GM23338 (cell line): ENCODE measurements around the gene EYS. TPM values are rescaled to one million over a fixed set of nuclear protein-coding genes. Genes with fewer than 3 reads are reported as not detected.

ENCODE experiments used
- ATAC-seq: fragments of 200-7000 bp; cut with Tn5 transposase; 3 replicates; pipeline ENCODE4 v1.9.1; 2020
- DNase-seq: peaks from one replicate; pipeline ENCODE4 v3.0.0-alpha.2; 2015; ENCODE audit warnings: low spot score
- H2AFZ ChIP-seq: fragments of 200-600 bp; sonication (generic); 2 replicates; pipeline ENCODE4 v1.8.0; 2016; ENCODE audit warnings: antibody characterized with exemption, mild to moderate bottlenecking, moderate library complexity
- H3F3A ChIP-seq: fragments of 200-600 bp; sonication (generic); replicated peaks from 2 replicates; pipeline ENCODE4 v1.8.0; 2017; ENCODE audit warnings: antibody characterized with exemption, mixed run types, low read depth
- H3K27ac ChIP-seq: fragments of 200-600 bp; sonication (generic); 2 replicates; pipeline ENCODE4 v1.6.1; 2016; ENCODE audit warnings: low read depth
- H3K27me3 ChIP-seq: fragments of 200-600 bp; sonication (generic); 2 replicates; pipeline ENCODE4 v1.8.0; 2016; ENCODE audit warnings: mild to moderate bottlenecking, mixed run types, moderate library complexity; ENCODE audit not compliant: insufficient read depth
- H3K36me3 ChIP-seq: fragments of 200-600 bp; sonication (generic); 2 replicates; pipeline ENCODE4 v1.8.0; 2016; ENCODE audit warnings: mild to moderate bottlenecking; ENCODE audit not compliant: insufficient read depth
- H3K4me1 ChIP-seq: fragments of 200-600 bp; sonication (generic); 2 replicates; pipeline ENCODE4 v1.8.0; 2016; ENCODE audit warnings: mild to moderate bottlenecking, moderate library complexity; ENCODE audit not compliant: insufficient read depth
- H3K4me2 ChIP-seq: fragments of 200-600 bp; sonication (generic); 2 replicates; pipeline ENCODE4 v1.7.1; 2017; ENCODE audit warnings: mixed run types
- H3K4me3 ChIP-seq: fragments of 200-600 bp; sonication (generic); 2 replicates; pipeline ENCODE4 v1.6.1; 2016; ENCODE audit warnings: mixed run types
- H3K79me2 ChIP-seq: fragments of 200-600 bp; sonication (generic); replicated peaks from 2 replicates; pipeline ENCODE4 v1.8.0; 2017; ENCODE audit warnings: mild to moderate bottlenecking; ENCODE audit not compliant: insufficient read depth
- H3K9me2 ChIP-seq: fragments of 200-600 bp; sonication (generic); 2 replicates; pipeline ENCODE4 v1.8.0; 2017; ENCODE audit not compliant: insufficient read depth
- H4K20me1 ChIP-seq: fragments of 200-600 bp; sonication (generic); replicated peaks from 2 replicates; pipeline ENCODE4 v1.8.0; 2017; ENCODE audit warnings: mild to moderate bottlenecking; ENCODE audit not compliant: insufficient read depth
- H3K27ac Mint-ChIP-seq: 2 replicates; pipeline ENCODE4 v1.8.0; 2020; ENCODE audit warnings: inconsistent platforms, mild to moderate bottlenecking, moderate library complexity, mixed read lengths
- H3K27me3 Mint-ChIP-seq: 3 replicates; pipeline ENCODE4 v1.8.0; 2022; ENCODE audit warnings: low read depth, mild to moderate bottlenecking, moderate library complexity, mixed read lengths, inconsistent platforms; ENCODE audit not compliant: insufficient read depth, poor library complexity
- H3K36me3 Mint-ChIP-seq: 3 replicates; pipeline ENCODE4 v1.8.0; 2021; ENCODE audit warnings: low read depth, mild to moderate bottlenecking, inconsistent platforms, moderate library complexity, mixed read lengths
- H3K4me1 Mint-ChIP-seq: 3 replicates; pipeline ENCODE4 v1.8.0; 2020; ENCODE audit warnings: mild to moderate bottlenecking, inconsistent platforms, mixed read lengths
- H3K4me3 Mint-ChIP-seq: 3 replicates; pipeline ENCODE4 v1.8.0; 2021; ENCODE audit warnings: moderate library complexity, mild to moderate bottlenecking, inconsistent platforms, mixed read lengths
- H3K9me3 Mint-ChIP-seq: 3 replicates; pipeline ENCODE4 v1.8.0; 2020; ENCODE audit warnings: moderate library complexity, mild to moderate bottlenecking, inconsistent platforms, mixed read lengths
- CREB1 ChIP-seq: fragments of 250-450 bp; sonication (Bioruptor Pico); IDR thresholded peaks from 2 replicates; pipeline ENCODE4 v1.5.0; 2020; ENCODE audit warnings: low read depth, mild to moderate bottlenecking, moderate library complexity
- EZH2phosphoT487 ChIP-seq: fragments of 200-600 bp; sonication (generic); IDR thresholded peaks from one replicate; pipeline ENCODE4 v1.8.1; 2018; ENCODE audit warnings: antibody characterized with exemption; ENCODE audit not compliant: unreplicated experiment
- JUNB ChIP-seq: IDR thresholded peaks from one replicate; pipeline ENCODE4 v1.6.1; 2016; ENCODE audit warnings: antibody characterized with exemption; ENCODE audit not compliant: unreplicated experiment
- POLR2AphosphoS5 ChIP-seq: IDR thresholded peaks from 2 replicates; pipeline ENCODE4 v1.6.1; 2016; ENCODE audit warnings: antibody characterized with exemption, low read depth
- ZNF114 ChIP-seq: fragments of 250-450 bp; sonication (Bioruptor Pico); IDR thresholded peaks from 2 replicates; pipeline ENCODE4 v1.5.0; 2020; ENCODE audit warnings: mild to moderate bottlenecking, moderate library complexity
- polyA plus RNA-seq: library from polyadenylated mRNA; unstranded; fragments of >200 nt; fragmentation: Nextera tagmentation; extraction: Ambion mirVana; gene quantifications from 2 replicates; pipeline ENCODE4 v1.2.1, GENCODE V29; 2016
- total RNA-seq: library from RNA; depleted of rRNA; stranded (reverse); fragments of >200 nt; shearing (Covaris generic); gene quantifications from 2 replicates; pipeline ENCODE4 v1.2.3, GENCODE V29; 2014
- TF ChIP-seq, protein P1 (sequence below): fragments of 250-450 bp; sonication (Bioruptor Pico); IDR thresholded peaks from 2 replicates; pipeline ENCODE4 v1.5.0; 2020; ENCODE audit warnings: mild to moderate bottlenecking, moderate library complexity
- TF ChIP-seq, protein P2 (sequence below): IDR thresholded peaks from 2 replicates; pipeline ENCODE4 v1.6.1; 2016; ENCODE audit warnings: antibody characterized with exemption

EYS gene
- total and polyA plus RNA-seq, 2 experiments from 2014 or later, result 0.38 to 0.52 TPM

DNA sequence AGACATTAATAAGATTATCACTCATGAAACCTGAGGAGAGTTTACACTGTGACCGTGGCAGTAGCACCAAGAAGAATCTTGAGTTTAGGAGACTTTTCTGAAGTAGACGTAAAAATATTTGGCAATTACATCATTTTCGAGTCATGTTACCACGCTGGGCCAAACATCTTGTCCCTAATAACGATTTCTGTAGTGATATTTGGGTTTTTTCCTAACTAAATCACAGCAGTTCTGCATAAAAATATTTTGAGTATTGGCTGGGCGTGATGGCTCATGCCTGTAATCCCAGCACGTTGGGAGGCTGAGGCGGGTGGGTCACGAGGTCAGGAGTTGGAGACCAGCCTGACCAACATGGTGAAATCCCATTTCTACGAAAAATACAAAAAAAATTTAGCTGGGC lies 1809.1 kb downstream of the EYS start (continued):
- no peak for TF ChIP-seq CREB1 (CRISPR knock-in tag)
- TF ChIP-seq, protein P1, sequence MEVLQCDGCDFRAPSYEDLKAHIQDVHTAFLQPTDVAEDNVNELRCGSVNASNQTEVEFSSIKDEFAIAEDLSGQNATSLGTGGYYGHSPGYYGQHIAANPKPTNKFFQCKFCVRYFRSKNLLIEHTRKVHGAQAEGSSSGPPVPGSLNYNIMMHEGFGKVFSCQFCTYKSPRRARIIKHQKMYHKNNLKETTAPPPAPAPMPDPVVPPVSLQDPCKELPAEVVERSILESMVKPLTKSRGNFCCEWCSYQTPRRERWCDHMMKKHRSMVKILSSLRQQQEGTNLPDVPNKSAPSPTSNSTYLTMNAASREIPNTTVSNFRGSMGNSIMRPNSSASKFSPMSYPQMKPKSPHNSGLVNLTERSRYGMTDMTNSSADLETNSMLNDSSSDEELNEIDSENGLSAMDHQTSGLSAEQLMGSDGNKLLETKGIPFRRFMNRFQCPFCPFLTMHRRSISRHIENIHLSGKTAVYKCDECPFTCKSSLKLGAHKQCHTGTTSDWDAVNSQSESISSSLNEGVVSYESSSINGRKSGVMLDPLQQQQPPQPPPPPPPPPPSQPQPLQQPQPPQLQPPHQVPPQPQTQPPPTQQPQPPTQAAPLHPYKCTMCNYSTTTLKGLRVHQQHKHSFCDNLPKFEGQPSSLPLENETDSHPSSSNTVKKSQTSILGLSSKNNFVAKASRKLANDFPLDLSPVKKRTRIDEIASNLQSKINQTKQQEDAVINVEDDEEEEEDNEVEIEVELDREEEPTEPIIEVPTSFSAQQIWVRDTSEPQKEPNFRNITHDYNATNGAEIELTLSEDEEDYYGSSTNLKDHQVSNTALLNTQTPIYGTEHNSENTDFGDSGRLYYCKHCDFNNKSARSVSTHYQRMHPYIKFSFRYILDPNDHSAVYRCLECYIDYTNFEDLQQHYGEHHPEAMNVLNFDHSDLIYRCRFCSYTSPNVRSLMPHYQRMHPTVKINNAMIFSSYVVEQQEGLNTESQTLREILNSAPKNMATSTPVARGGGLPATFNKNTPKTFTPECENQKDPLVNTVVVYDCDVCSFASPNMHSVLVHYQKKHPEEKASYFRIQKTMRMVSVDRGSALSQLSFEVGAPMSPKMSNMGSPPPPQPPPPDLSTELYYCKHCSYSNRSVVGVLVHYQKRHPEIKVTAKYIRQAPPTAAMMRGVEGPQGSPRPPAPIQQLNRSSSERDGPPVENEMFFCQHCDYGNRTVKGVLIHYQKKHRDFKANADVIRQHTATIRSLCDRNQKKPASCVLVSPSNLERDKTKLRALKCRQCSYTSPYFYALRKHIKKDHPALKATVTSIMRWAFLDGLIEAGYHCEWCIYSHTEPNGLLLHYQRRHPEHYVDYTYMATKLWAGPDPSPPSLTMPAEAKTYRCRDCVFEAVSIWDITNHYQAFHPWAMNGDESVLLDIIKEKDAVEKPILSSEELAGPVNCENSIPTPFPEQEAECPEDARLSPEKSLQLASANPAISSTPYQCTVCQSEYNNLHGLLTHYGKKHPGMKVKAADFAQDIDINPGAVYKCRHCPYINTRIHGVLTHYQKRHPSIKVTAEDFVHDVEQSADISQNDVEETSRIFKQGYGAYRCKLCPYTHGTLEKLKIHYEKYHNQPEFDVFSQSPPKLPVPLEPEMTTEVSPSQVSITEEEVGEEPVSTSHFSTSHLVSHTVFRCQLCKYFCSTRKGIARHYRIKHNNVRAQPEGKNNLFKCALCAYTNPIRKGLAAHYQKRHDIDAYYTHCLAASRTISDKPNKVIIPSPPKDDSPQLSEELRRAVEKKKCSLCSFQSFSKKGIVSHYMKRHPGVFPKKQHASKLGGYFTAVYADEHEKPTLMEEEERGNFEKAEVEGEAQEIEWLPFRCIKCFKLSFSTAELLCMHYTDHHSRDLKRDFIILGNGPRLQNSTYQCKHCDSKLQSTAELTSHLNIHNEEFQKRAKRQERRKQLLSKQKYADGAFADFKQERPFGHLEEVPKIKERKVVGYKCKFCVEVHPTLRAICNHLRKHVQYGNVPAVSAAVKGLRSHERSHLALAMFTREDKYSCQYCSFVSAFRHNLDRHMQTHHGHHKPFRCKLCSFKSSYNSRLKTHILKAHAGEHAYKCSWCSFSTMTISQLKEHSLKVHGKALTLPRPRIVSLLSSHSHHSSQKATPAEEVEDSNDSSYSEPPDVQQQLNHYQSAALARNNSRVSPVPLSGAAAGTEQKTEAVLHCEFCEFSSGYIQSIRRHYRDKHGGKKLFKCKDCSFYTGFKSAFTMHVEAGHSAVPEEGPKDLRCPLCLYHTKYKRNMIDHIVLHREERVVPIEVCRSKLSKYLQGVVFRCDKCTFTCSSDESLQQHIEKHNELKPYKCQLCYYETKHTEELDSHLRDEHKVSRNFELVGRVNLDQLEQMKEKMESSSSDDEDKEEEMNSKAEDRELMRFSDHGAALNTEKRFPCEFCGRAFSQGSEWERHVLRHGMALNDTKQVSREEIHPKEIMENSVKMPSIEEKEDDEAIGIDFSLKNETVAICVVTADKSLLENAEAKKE (CRISPR knock-in tag), result no peak

DNA sequence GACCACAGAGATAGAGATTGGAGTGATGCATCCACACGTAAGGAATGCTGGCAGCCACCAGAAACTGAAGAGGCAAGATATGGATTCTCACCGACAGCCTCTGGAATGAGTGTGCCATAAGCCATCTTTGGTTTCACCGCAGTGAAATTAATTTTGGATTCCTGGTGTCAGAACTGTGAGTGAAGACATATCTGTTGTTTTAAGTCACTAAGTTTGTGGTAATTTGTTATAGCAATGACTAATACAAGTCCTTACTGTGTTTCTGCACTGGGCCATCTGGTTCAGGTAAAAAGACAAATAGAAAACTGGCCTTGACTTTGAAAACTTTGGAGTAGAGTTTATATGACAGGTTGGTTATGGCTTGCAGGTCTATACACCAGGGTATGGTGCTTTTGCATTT lies 1809.6 kb downstream of the EYS start:
- H3K9me2 ChIP-seq, result no peaks in the 10 kb centered on the region
- no peaks in the 10 kb centered on the region for H3F3A ChIP-seq
- no peaks in the 10 kb centered on the region for H3K4me1 ChIP-seq
- no peaks in the 10 kb centered on the region for H3K27me3 ChIP-seq
- no peaks in the 10 kb centered on the region for H3K4me1 Mint-ChIP-seq
- no peaks in the 10 kb centered on the region for H3K27me3 Mint-ChIP-seq
- H3K4me2 ChIP-seq, result no peak overlapping the region
- no peaks in the 10 kb centered on the region for H3K79me2 ChIP-seq
- H2AFZ ChIP-seq, result no peak overlapping the region
- H3K27ac ChIP-seq, result no peak overlapping the region
- H3K27ac Mint-ChIP-seq, result no peak overlapping the region
- no peak overlapping the region for H3K4me3 ChIP-seq
- no peaks in the 10 kb centered on the region for H3K36me3 ChIP-seq
- ATAC-seq, result no peak
- H4K20me1 ChIP-seq, result no peaks in the 10 kb centered on the region
- H3K36me3 Mint-ChIP-seq, result no peaks in the 10 kb centered on the region
- peaks cover 4% of the 10 kb centered on the region; the same call in 1 of the 3 replicates for H3K9me3 Mint-ChIP-seq
- DNase-seq, result no peak
- H3K4me3 Mint-ChIP-seq, result no peak overlapping the region
- TF ChIP-seq ZNF114 (CRISPR knock-in tag) (no peak), JUNB (no peak), CREB1 (CRISPR knock-in tag) (no peak), POLR2AphosphoS5 (no peak), EZH2phosphoT487 (no peak)
- TF ChIP-seq, protein P1 (CRISPR knock-in tag), result no peak
- TF ChIP-seq, protein P2, sequence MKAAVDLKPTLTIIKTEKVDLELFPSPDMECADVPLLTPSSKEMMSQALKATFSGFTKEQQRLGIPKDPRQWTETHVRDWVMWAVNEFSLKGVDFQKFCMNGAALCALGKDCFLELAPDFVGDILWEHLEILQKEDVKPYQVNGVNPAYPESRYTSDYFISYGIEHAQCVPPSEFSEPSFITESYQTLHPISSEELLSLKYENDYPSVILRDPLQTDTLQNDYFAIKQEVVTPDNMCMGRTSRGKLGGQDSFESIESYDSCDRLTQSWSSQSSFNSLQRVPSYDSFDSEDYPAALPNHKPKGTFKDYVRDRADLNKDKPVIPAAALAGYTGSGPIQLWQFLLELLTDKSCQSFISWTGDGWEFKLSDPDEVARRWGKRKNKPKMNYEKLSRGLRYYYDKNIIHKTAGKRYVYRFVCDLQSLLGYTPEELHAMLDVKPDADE, result no peak
